Peyer's patch (tissue), 4 donors: ENCODE measurements around the gene MIDN.

Experiments used
- CTCF ChIP-seq, 6 experiments: fragments of 450-650 bp in 4 of 6; fragments of 200-600 bp in 2 of 6; sonication (generic) in 1 of 6; IDR thresholded peaks; one replicate each; pipeline ENCODE4 v1.5.1; 2017 to 2019; ENCODE audit warnings: antibody characterized with exemption in 6 of 6, mild to moderate bottlenecking in 3 of 6, moderate library complexity in 1 of 6
- POLR2A ChIP-seq, 2 donors: fragments of 450-650 bp; IDR thresholded peaks; one replicate each; pipeline ENCODE4 v1.5.1; 2017; ENCODE audit warnings: antibody characterized with exemption in 2 of 2, mild to moderate bottlenecking in 2 of 2, moderate library complexity in 2 of 2

GRCh38 chr19:1272423-1273262, 24.3 kb downstream of the MIDN start:
- TF ChIP-seq CTCF (IDR thresholded peaks at IDR 0.05) (no peak), POLR2A (IDR thresholded peaks at IDR 0.05) (no peak)
